Measurements from ENCODE around the gene KCNC3. TPM values are rescaled to one million over a fixed set of nuclear protein-coding genes. Genes with fewer than 3 reads are reported as not detected.
"Not testable (repeated sequence)": the region's sequence is repeated elsewhere in the genome, so short reads cannot be mapped to it uniquely, and the experiment has no call there.

KCNC3 gene
- polyA plus RNA-seq, 1 donor from 2014 or later = 0.97 TPM

DNA sequence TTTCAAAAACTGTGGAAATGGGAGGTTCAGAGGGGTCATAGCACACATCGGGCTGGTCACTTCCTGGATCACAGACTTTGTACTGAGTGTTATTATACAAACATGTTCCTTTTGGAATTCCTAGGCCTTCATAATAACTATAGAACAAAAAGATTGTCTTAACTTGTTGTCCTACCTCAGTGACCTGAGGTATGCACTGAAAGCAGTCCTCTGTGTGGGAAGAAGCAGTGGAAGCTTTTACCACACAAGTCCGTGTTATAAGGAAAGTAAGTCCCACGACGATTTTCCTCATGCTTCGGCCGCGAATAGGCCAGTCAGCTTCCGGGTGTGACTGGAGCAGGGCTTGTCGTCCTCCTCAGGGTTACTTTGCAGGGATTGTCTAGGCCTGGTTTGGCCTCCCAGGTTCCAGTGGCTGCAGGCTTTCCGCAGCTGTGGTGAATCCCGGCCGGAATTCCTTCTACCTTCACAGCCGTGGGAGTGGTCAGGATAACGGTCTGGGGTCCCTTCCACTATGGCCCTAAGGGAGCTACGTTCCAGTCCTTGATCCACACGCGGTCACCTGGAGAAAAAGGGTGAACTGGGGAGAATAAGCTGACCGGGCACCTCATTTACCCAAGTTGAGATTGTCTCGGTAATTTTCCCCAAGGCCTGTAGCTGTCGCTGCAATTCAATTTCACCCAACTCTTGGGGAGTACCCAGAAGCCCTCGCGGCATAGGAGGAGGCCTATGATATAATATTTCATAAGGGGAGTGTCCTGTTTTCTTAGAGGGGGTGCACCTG lies 20.3 kb upstream of the KCNC3 start:
- Histone ChIP-seq H3K79me2 (replicated peaks; ENCODE audit: insufficient read depth, low read length) (no peaks in the 10 kb centered on the region), H2AFZ (ENCODE audit: low read depth, low read length) (no peak overlapping the region), H3K9me2 (ENCODE audit: insufficient read depth, low read length) (no peaks in the 10 kb centered on the region), H3F3A (ENCODE audit: insufficient read depth, low read length, poor library complexity, severe bottlenecking) (no peaks in the 10 kb centered on the region), H3K4me2 (ENCODE audit: low read length) (no peak overlapping the region), H3K9ac (ENCODE audit: low read length) (no peak overlapping the region), H3K36me3 (ENCODE audit: insufficient read depth, low read length) (no peaks in the 10 kb centered on the region), H3K9me3 (ENCODE audit: low read length) (no peaks in the 10 kb centered on the region), H3K27ac (ENCODE audit: low read length) (no peak overlapping the region), H3K4me3 (ENCODE audit: low read length) (no peak overlapping the region), H4K20me1 (ENCODE audit: insufficient read depth) (no peaks in the 10 kb centered on the region), H3K27me3 (ENCODE audit: insufficient read depth, low read depth, low read length) (no peaks in the 10 kb centered on the region)
- TF ChIP-seq MXI1 (conservative IDR thresholded peaks at IDR 0.05; ENCODE audit: poor library complexity, severe bottlenecking) (no peak), TAF1 (IDR thresholded peaks at IDR 0.05; ENCODE audit: low read depth) (no peak), POLR2AphosphoS5 (IDR thresholded peaks at IDR 0.05) (no peak), RAD21 (conservative IDR thresholded peaks at IDR 0.05) (no peak), SMC3 (conservative IDR thresholded peaks at IDR 0.05; ENCODE audit: poor library complexity) (no peak), EP300 (conservative IDR thresholded peaks at IDR 0.05; ENCODE audit: poor library complexity, severe bottlenecking) (no peak), EZH2 (IDR thresholded peaks at IDR 0.05; ENCODE audit: borderline replicate concordance, insufficient read depth, low read length, poor library complexity, severe bottlenecking) (no peak)
- TF ChIP-seq, protein P1, sequence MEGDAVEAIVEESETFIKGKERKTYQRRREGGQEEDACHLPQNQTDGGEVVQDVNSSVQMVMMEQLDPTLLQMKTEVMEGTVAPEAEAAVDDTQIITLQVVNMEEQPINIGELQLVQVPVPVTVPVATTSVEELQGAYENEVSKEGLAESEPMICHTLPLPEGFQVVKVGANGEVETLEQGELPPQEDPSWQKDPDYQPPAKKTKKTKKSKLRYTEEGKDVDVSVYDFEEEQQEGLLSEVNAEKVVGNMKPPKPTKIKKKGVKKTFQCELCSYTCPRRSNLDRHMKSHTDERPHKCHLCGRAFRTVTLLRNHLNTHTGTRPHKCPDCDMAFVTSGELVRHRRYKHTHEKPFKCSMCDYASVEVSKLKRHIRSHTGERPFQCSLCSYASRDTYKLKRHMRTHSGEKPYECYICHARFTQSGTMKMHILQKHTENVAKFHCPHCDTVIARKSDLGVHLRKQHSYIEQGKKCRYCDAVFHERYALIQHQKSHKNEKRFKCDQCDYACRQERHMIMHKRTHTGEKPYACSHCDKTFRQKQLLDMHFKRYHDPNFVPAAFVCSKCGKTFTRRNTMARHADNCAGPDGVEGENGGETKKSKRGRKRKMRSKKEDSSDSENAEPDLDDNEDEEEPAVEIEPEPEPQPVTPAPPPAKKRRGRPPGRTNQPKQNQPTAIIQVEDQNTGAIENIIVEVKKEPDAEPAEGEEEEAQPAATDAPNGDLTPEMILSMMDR (IDR thresholded peaks at IDR 0.05; ENCODE audit: poor library complexity, severe bottlenecking) = no peak
- TF ChIP-seq, protein P2, sequence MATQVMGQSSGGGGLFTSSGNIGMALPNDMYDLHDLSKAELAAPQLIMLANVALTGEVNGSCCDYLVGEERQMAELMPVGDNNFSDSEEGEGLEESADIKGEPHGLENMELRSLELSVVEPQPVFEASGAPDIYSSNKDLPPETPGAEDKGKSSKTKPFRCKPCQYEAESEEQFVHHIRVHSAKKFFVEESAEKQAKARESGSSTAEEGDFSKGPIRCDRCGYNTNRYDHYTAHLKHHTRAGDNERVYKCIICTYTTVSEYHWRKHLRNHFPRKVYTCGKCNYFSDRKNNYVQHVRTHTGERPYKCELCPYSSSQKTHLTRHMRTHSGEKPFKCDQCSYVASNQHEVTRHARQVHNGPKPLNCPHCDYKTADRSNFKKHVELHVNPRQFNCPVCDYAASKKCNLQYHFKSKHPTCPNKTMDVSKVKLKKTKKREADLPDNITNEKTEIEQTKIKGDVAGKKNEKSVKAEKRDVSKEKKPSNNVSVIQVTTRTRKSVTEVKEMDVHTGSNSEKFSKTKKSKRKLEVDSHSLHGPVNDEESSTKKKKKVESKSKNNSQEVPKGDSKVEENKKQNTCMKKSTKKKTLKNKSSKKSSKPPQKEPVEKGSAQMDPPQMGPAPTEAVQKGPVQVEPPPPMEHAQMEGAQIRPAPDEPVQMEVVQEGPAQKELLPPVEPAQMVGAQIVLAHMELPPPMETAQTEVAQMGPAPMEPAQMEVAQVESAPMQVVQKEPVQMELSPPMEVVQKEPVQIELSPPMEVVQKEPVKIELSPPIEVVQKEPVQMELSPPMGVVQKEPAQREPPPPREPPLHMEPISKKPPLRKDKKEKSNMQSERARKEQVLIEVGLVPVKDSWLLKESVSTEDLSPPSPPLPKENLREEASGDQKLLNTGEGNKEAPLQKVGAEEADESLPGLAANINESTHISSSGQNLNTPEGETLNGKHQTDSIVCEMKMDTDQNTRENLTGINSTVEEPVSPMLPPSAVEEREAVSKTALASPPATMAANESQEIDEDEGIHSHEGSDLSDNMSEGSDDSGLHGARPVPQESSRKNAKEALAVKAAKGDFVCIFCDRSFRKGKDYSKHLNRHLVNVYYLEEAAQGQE (IDR thresholded peaks at IDR 0.05; ENCODE audit: borderline replicate concordance) = no peak

DNA sequence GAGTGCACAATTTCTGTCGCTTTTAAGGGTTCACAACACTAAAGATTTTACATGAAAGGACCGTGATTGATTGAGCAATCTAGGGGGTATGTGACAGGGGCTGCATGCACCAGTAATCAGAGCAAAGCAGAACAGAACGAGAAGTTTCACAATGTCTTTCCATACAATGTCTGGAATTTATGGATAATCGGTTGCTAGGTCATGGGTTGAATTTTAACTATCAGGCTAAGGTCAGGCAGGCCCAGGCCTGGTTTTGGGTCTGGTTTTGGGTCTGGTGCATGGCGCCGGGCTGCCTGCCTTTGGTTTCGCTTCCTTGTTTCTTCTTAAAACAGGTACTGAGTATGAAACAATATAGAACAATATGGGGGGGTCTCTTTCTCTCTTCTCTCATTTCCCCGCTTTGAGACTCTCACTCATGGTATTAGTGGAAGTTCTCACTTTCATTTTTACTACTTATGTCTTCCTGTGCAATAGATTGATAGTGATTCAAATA lies 18.0 kb upstream of the KCNC3 start:
- H3K4me3 ChIP-seq (ENCODE audit: low read length); H3K9ac ChIP-seq (ENCODE audit: low read length); H3K27me3 ChIP-seq (ENCODE audit: insufficient read depth, low read depth, low read length); H3K9me3 ChIP-seq (ENCODE audit: low read length); H3K79me2 ChIP-seq (replicated peaks; ENCODE audit: insufficient read depth, low read length); H3K36me3 ChIP-seq (ENCODE audit: insufficient read depth, low read length); H3K4me2 ChIP-seq (ENCODE audit: low read length); H2AFZ ChIP-seq (ENCODE audit: low read depth, low read length); H3K9me2 ChIP-seq (ENCODE audit: insufficient read depth, low read length); H3K27ac ChIP-seq (ENCODE audit: low read length); H3F3A ChIP-seq (ENCODE audit: insufficient read depth, low read length, poor library complexity, severe bottlenecking); H4K20me1 ChIP-seq (ENCODE audit: insufficient read depth): not testable (repeated sequence)
